GM23338 (cell line): Measurements from ENCODE around the gene TCERG1L. TPM values are rescaled to one million over a fixed set of nuclear protein-coding genes. Genes with fewer than 3 reads are reported as not detected.

Experiments
- ATAC-seq: fragments of 200-7000 bp; cut with Tn5 transposase; 3 replicates; pipeline ENCODE4 v1.9.1; 2020
- DNase-seq: peaks from one replicate; pipeline ENCODE4 v3.0.0-alpha.2; 2015; ENCODE audit warnings: low spot score
- H2AFZ ChIP-seq: fragments of 200-600 bp; sonication (generic); 2 replicates; pipeline ENCODE4 v1.8.0; 2016; ENCODE audit warnings: antibody characterized with exemption, mild to moderate bottlenecking, moderate library complexity
- H3F3A ChIP-seq: fragments of 200-600 bp; sonication (generic); replicated peaks from 2 replicates; pipeline ENCODE4 v1.8.0; 2017; ENCODE audit warnings: antibody characterized with exemption, mixed run types, low read depth
- H3K27ac ChIP-seq: fragments of 200-600 bp; sonication (generic); 2 replicates; pipeline ENCODE4 v1.6.1; 2016; ENCODE audit warnings: low read depth
- H3K27me3 ChIP-seq: fragments of 200-600 bp; sonication (generic); 2 replicates; pipeline ENCODE4 v1.8.0; 2016; ENCODE audit warnings: mild to moderate bottlenecking, mixed run types, moderate library complexity; ENCODE audit not compliant: insufficient read depth
- H3K36me3 ChIP-seq: fragments of 200-600 bp; sonication (generic); 2 replicates; pipeline ENCODE4 v1.8.0; 2016; ENCODE audit warnings: mild to moderate bottlenecking; ENCODE audit not compliant: insufficient read depth
- H3K4me1 ChIP-seq: fragments of 200-600 bp; sonication (generic); 2 replicates; pipeline ENCODE4 v1.8.0; 2016; ENCODE audit warnings: mild to moderate bottlenecking, moderate library complexity; ENCODE audit not compliant: insufficient read depth
- H3K4me2 ChIP-seq: fragments of 200-600 bp; sonication (generic); 2 replicates; pipeline ENCODE4 v1.7.1; 2017; ENCODE audit warnings: mixed run types
- H3K4me3 ChIP-seq: fragments of 200-600 bp; sonication (generic); 2 replicates; pipeline ENCODE4 v1.6.1; 2016; ENCODE audit warnings: mixed run types
- H3K79me2 ChIP-seq: fragments of 200-600 bp; sonication (generic); replicated peaks from 2 replicates; pipeline ENCODE4 v1.8.0; 2017; ENCODE audit warnings: mild to moderate bottlenecking; ENCODE audit not compliant: insufficient read depth
- H3K9me2 ChIP-seq: fragments of 200-600 bp; sonication (generic); 2 replicates; pipeline ENCODE4 v1.8.0; 2017; ENCODE audit not compliant: insufficient read depth
- H4K20me1 ChIP-seq: fragments of 200-600 bp; sonication (generic); replicated peaks from 2 replicates; pipeline ENCODE4 v1.8.0; 2017; ENCODE audit warnings: mild to moderate bottlenecking; ENCODE audit not compliant: insufficient read depth
- H3K27ac Mint-ChIP-seq: 2 replicates; pipeline ENCODE4 v1.8.0; 2020; ENCODE audit warnings: inconsistent platforms, mild to moderate bottlenecking, moderate library complexity, mixed read lengths
- H3K27me3 Mint-ChIP-seq: 3 replicates; pipeline ENCODE4 v1.8.0; 2022; ENCODE audit warnings: low read depth, mild to moderate bottlenecking, moderate library complexity, mixed read lengths, inconsistent platforms; ENCODE audit not compliant: insufficient read depth, poor library complexity
- H3K36me3 Mint-ChIP-seq: 3 replicates; pipeline ENCODE4 v1.8.0; 2021; ENCODE audit warnings: low read depth, mild to moderate bottlenecking, inconsistent platforms, moderate library complexity, mixed read lengths
- H3K4me1 Mint-ChIP-seq: 3 replicates; pipeline ENCODE4 v1.8.0; 2020; ENCODE audit warnings: mild to moderate bottlenecking, inconsistent platforms, mixed read lengths
- H3K4me3 Mint-ChIP-seq: 3 replicates; pipeline ENCODE4 v1.8.0; 2021; ENCODE audit warnings: moderate library complexity, mild to moderate bottlenecking, inconsistent platforms, mixed read lengths
- H3K9me3 Mint-ChIP-seq: 3 replicates; pipeline ENCODE4 v1.8.0; 2020; ENCODE audit warnings: moderate library complexity, mild to moderate bottlenecking, inconsistent platforms, mixed read lengths
- CREB1 ChIP-seq: fragments of 250-450 bp; sonication (Bioruptor Pico); IDR thresholded peaks from 2 replicates; pipeline ENCODE4 v1.5.0; 2020; ENCODE audit warnings: low read depth, mild to moderate bottlenecking, moderate library complexity
- EZH2 ChIP-seq: fragments of 200-600 bp; sonication (generic); IDR thresholded peaks from one replicate; pipeline ENCODE4 v1.8.0; 2017; ENCODE audit warnings: antibody characterized with exemption, mild to moderate bottlenecking, low read depth; ENCODE audit not compliant: unreplicated experiment
- EZH2phosphoT487 ChIP-seq: fragments of 200-600 bp; sonication (generic); IDR thresholded peaks from one replicate; pipeline ENCODE4 v1.8.1; 2018; ENCODE audit warnings: antibody characterized with exemption; ENCODE audit not compliant: unreplicated experiment
- JUNB ChIP-seq: IDR thresholded peaks from one replicate; pipeline ENCODE4 v1.6.1; 2016; ENCODE audit warnings: antibody characterized with exemption; ENCODE audit not compliant: unreplicated experiment
- NANOG ChIP-seq: IDR thresholded peaks from 2 replicates; pipeline ENCODE4 v1.6.1; 2016; ENCODE audit warnings: antibody characterized with exemption, borderline replicate concordance
- POLR2AphosphoS5 ChIP-seq: IDR thresholded peaks from 2 replicates; pipeline ENCODE4 v1.6.1; 2016; ENCODE audit warnings: antibody characterized with exemption, low read depth
- STAT1 ChIP-seq: IDR thresholded peaks from one replicate; pipeline ENCODE4 v1.6.1; 2016; ENCODE audit warnings: antibody characterized with exemption; ENCODE audit not compliant: unreplicated experiment
- ZNF114 ChIP-seq: fragments of 250-450 bp; sonication (Bioruptor Pico); IDR thresholded peaks from 2 replicates; pipeline ENCODE4 v1.5.0; 2020; ENCODE audit warnings: mild to moderate bottlenecking, moderate library complexity
- ZNF331 ChIP-seq: fragments of 250-450 bp; sonication (Bioruptor Pico); IDR thresholded peaks from 2 replicates; pipeline ENCODE4 v1.5.0; 2020; ENCODE audit warnings: low read depth, mild to moderate bottlenecking, moderate library complexity
- ZNF462 ChIP-seq: fragments of 250-450 bp; sonication (Bioruptor Pico); IDR thresholded peaks from 2 replicates; pipeline ENCODE4 v1.5.0; 2020; ENCODE audit warnings: mild to moderate bottlenecking, moderate library complexity
- polyA plus RNA-seq: library from polyadenylated mRNA; unstranded; fragments of >200 nt; fragmentation: Nextera tagmentation; extraction: Ambion mirVana; gene quantifications from 2 replicates; pipeline ENCODE4 v1.2.1, GENCODE V29; 2016
- total RNA-seq: library from RNA; depleted of rRNA; stranded (reverse); fragments of >200 nt; shearing (Covaris generic); gene quantifications from 2 replicates; pipeline ENCODE4 v1.2.3, GENCODE V29; 2014
- TF ChIP-seq, protein P1 (sequence below), 2 experiments: fragments of 200-600 bp in 1 of 2; sonication (generic) in 1 of 2; conservative IDR thresholded peaks; 2 replicates each; pipeline versions ENCODE4 v1.5.1 to v1.6.1; 2016 to 2017; ENCODE audit warnings: antibody characterized with exemption in 2 of 2, low read depth in 2 of 2, mild to moderate bottlenecking in 2 of 2, moderate library complexity in 1 of 2
- TF ChIP-seq, protein P2 (sequence below): IDR thresholded peaks from 2 replicates; pipeline ENCODE4 v1.6.1; 2016; ENCODE audit warnings: antibody characterized with exemption
- TF ChIP-seq, protein P3 (sequence below): IDR thresholded peaks from one replicate; pipeline ENCODE4 v1.6.1; 2018; ENCODE audit warnings: antibody characterized with exemption; ENCODE audit not compliant: unreplicated experiment

The TCERG1L gene
- total and polyA plus RNA-seq, 2 experiments from 2014 or later = 3.9 to 5.5 TPM

DNA sequence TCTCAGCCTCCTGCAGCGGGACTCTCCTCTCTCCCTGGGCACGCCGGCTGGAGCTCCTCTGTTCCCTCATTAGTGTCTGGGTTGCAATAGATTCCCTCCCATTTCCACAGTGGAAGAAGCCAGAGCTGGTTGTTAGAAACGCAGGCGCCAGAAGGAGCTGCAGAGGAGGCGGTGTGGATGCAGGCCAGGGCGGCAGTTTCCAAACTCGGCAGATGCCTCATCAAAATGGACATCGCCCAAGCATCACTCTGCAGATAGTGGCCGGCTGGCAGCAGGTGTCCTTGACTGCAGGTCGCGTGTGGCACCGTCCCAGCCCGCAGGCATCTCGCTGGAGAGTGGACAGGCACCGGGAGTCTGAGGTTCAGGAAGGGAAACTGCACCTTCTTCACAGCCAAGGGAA lies 201.8 kb downstream of the TCERG1L start:
- Histone ChIP-seq H4K20me1 (no peaks in the 10 kb centered on the region), H2AFZ (no peak overlapping the region), H3K36me3 (no peaks in the 10 kb centered on the region), H3K4me2 (no peak overlapping the region), H3K27ac (no peak overlapping the region), H3F3A (no peaks in the 10 kb centered on the region), H3K4me3 (no peak overlapping the region), H3K79me2 (no peaks in the 10 kb centered on the region), H3K27me3 (no peaks in the 10 kb centered on the region), H3K9me2 (no peaks in the 10 kb centered on the region), H3K4me1 (no peaks in the 10 kb centered on the region)
- DNase-seq = no peak
- ATAC-seq = no peak
- H3K4me3 Mint-ChIP-seq = no peak overlapping the region
- H3K27me3 Mint-ChIP-seq = no peaks in the 10 kb centered on the region
- peaks cover 60% of the 10 kb centered on the region for H3K9me3 Mint-ChIP-seq
- H3K36me3 Mint-ChIP-seq = peaks cover 24% of the 10 kb centered on the region
- TF ChIP-seq STAT1 (no peak), EZH2phosphoT487 (no peak), EZH2 (no peak), NANOG (no peak), ZNF331 (CRISPR knock-in tag) (no peak), CREB1 (CRISPR knock-in tag) (no peak), POLR2AphosphoS5 (no peak), ZNF114 (no peak), ZNF462 (CRISPR knock-in tag) (no peak), JUNB (no peak)
- TF ChIP-seq, protein P1, sequence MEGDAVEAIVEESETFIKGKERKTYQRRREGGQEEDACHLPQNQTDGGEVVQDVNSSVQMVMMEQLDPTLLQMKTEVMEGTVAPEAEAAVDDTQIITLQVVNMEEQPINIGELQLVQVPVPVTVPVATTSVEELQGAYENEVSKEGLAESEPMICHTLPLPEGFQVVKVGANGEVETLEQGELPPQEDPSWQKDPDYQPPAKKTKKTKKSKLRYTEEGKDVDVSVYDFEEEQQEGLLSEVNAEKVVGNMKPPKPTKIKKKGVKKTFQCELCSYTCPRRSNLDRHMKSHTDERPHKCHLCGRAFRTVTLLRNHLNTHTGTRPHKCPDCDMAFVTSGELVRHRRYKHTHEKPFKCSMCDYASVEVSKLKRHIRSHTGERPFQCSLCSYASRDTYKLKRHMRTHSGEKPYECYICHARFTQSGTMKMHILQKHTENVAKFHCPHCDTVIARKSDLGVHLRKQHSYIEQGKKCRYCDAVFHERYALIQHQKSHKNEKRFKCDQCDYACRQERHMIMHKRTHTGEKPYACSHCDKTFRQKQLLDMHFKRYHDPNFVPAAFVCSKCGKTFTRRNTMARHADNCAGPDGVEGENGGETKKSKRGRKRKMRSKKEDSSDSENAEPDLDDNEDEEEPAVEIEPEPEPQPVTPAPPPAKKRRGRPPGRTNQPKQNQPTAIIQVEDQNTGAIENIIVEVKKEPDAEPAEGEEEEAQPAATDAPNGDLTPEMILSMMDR (conservative IDR thresholded peaks at IDR 0.05; ENCODE audit: low read depth in 2 of 2) = no peak
- TF ChIP-seq, protein P2, sequence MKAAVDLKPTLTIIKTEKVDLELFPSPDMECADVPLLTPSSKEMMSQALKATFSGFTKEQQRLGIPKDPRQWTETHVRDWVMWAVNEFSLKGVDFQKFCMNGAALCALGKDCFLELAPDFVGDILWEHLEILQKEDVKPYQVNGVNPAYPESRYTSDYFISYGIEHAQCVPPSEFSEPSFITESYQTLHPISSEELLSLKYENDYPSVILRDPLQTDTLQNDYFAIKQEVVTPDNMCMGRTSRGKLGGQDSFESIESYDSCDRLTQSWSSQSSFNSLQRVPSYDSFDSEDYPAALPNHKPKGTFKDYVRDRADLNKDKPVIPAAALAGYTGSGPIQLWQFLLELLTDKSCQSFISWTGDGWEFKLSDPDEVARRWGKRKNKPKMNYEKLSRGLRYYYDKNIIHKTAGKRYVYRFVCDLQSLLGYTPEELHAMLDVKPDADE = no peak
- TF ChIP-seq, protein P3, sequence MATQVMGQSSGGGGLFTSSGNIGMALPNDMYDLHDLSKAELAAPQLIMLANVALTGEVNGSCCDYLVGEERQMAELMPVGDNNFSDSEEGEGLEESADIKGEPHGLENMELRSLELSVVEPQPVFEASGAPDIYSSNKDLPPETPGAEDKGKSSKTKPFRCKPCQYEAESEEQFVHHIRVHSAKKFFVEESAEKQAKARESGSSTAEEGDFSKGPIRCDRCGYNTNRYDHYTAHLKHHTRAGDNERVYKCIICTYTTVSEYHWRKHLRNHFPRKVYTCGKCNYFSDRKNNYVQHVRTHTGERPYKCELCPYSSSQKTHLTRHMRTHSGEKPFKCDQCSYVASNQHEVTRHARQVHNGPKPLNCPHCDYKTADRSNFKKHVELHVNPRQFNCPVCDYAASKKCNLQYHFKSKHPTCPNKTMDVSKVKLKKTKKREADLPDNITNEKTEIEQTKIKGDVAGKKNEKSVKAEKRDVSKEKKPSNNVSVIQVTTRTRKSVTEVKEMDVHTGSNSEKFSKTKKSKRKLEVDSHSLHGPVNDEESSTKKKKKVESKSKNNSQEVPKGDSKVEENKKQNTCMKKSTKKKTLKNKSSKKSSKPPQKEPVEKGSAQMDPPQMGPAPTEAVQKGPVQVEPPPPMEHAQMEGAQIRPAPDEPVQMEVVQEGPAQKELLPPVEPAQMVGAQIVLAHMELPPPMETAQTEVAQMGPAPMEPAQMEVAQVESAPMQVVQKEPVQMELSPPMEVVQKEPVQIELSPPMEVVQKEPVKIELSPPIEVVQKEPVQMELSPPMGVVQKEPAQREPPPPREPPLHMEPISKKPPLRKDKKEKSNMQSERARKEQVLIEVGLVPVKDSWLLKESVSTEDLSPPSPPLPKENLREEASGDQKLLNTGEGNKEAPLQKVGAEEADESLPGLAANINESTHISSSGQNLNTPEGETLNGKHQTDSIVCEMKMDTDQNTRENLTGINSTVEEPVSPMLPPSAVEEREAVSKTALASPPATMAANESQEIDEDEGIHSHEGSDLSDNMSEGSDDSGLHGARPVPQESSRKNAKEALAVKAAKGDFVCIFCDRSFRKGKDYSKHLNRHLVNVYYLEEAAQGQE = no peak
- no peak overlapping the region for H3K27ac Mint-ChIP-seq
- peaks cover under 1% of the 10 kb centered on the region; the same call in 1 of the 3 replicates for H3K4me1 Mint-ChIP-seq
